HepG2 (cell line): ENCODE data around the gene REM2. TPM values are rescaled to one million over a fixed set of nuclear protein-coding genes. Genes with fewer than 3 reads are reported as not detected.
A peak's percentile ranks its signal among the peaks of the same experiment; 100 is the strongest.

Experiments used
- BHLHE40 ChIP-seq: IDR thresholded peaks from 2 replicates; pipeline ENCODE4 v1.6.1; 2011; ENCODE audit warnings: low read length, improper control_type of control experiment
- CC2D1A ChIP-seq: sonication (generic); formaldehyde crosslinking; IDR thresholded peaks from 2 replicates; pipeline ENCODE4 v1.8.1; 2023; ENCODE audit warnings: mild to moderate bottlenecking, missing genetic modification reagents
- CHCHD3 ChIP-seq: sonication (generic); formaldehyde crosslinking; IDR thresholded peaks from 2 replicates; pipeline ENCODE4 v1.8.0; 2022; ENCODE audit warnings: mild to moderate bottlenecking, missing genetic modification reagents, moderate library complexity
- EZH2 ChIP-seq: conservative IDR thresholded peaks from 2 replicates; pipeline ENCODE4 v1.6.1; 2012; ENCODE audit warnings: mild to moderate bottlenecking, low read depth, low read length, moderate library complexity
- FOXK1 ChIP-seq: sonication (generic); formaldehyde crosslinking; IDR thresholded peaks from 2 replicates; pipeline ENCODE4 v1.4.0; 2020; ENCODE audit warnings: low read depth, missing genetic modification reagents, borderline replicate concordance
- HMG20A ChIP-seq: IDR thresholded peaks from 2 replicates; pipeline ENCODE4 v1.6.1; 2016; ENCODE audit warnings: borderline replicate concordance
- MEIS1 ChIP-seq: sonication (generic); formaldehyde crosslinking; IDR thresholded peaks from 2 replicates; pipeline ENCODE4 v1.9.0; 2021; ENCODE audit warnings: mild to moderate bottlenecking, missing genetic modification reagents, moderate library complexity, borderline replicate concordance
- MIER2 ChIP-seq: IDR thresholded peaks from 2 replicates; pipeline ENCODE4 v1.6.1; 2016; ENCODE audit warnings: missing biosample characterization, missing genetic modification reagents
- MTA1 ChIP-seq: sonication (generic); formaldehyde crosslinking; IDR thresholded peaks from 2 replicates; pipeline ENCODE4 v1.4.0; 2020; ENCODE audit warnings: missing genetic modification reagents, mild to moderate bottlenecking, borderline replicate concordance
- PAF1 ChIP-seq: IDR thresholded peaks from 2 replicates; pipeline ENCODE4 v1.6.1; 2016; ENCODE audit warnings: missing genetic modification reagents, missing compliant biosample characterization
- PHB2 ChIP-seq: fragments of 450-650 bp; IDR thresholded peaks from 2 replicates; pipeline ENCODE4 v1.6.1; 2018; ENCODE audit not compliant: partially characterized antibody
- REPIN1 ChIP-seq: sonication (generic); formaldehyde crosslinking; IDR thresholded peaks from 2 replicates; pipeline ENCODE4 v1.8.0; 2022; ENCODE audit warnings: missing genetic modification reagents, low read depth, mild to moderate bottlenecking, borderline replicate concordance
- U2AF2 ChIP-seq: fragments of 200-400 bp; formaldehyde crosslinking; IDR thresholded peaks from 2 replicates; pipeline ENCODE4 v1.6.1; 2017; ENCODE audit warnings: low read depth, mild to moderate bottlenecking, low read length
- ZNF10 ChIP-seq: sonication (generic); formaldehyde crosslinking; IDR thresholded peaks from 2 replicates; pipeline ENCODE4 v1.4.0; 2020; ENCODE audit warnings: mild to moderate bottlenecking, low read depth, missing genetic modification reagents, borderline replicate concordance
- ZNF282 ChIP-seq: fragments of 450-650 bp; IDR thresholded peaks from 2 replicates; pipeline ENCODE4 v1.6.1; 2018; ENCODE audit not compliant: partially characterized antibody
- ZNF431 ChIP-seq: sonication (generic); formaldehyde crosslinking; IDR thresholded peaks from 2 replicates; pipeline ENCODE4 v1.9.0; 2022; ENCODE audit warnings: missing genetic modification reagents, low read depth, mild to moderate bottlenecking, borderline replicate concordance
- ZNF567 ChIP-seq: sonication (generic); formaldehyde crosslinking; IDR thresholded peaks from 2 replicates; pipeline ENCODE4 v1.8.1; 2023; ENCODE audit warnings: mild to moderate bottlenecking, missing genetic modification reagents, borderline replicate concordance
- ZNF670 ChIP-seq: sonication (generic); formaldehyde crosslinking; IDR thresholded peaks from 2 replicates; pipeline ENCODE4 v1.8.0; 2022; ENCODE audit warnings: mild to moderate bottlenecking, missing genetic modification reagents, borderline replicate concordance
- ZNF841 ChIP-seq: sonication (generic); formaldehyde crosslinking; IDR thresholded peaks from 2 replicates; pipeline ENCODE4 v1.8.1; 2023; ENCODE audit warnings: missing genetic modification reagents, borderline replicate concordance
- ZSCAN25 ChIP-seq: sonication (generic); formaldehyde crosslinking; IDR thresholded peaks from 2 replicates; pipeline ENCODE4 v1.8.0; 2022; ENCODE audit warnings: mild to moderate bottlenecking, missing genetic modification reagents
- polyA plus RNA-seq, 8 experiments: library from polyadenylated mRNA; depleted of rRNA in 3 of 8; stranded (reverse) in 7 of 8; unstranded in 1 of 8; fragments of >200 nt; fragmentation: Illumina TruSeq in 4 of 8; extraction: Trizol in 4 of 8; gene quantifications; 2 replicates each; pipeline versions ENCODE4 v1.2.1 to v1.2.3, GENCODE V29; 2011 to 2016; ENCODE audit warnings: low read depth in 4 of 8, missing spikeins in 1 of 8, mixed read lengths in 1 of 8; ENCODE audit not compliant: insufficient read depth in 1 of 8
- total RNA-seq, 5 experiments: library from RNA; depleted of rRNA; stranded (reverse); fragments of >200 nt; fragmentation: Illumina TruSeq; extraction: Trizol; gene quantifications; 2 replicates each; pipeline ENCODE4 v1.2.3, GENCODE V29; 2016; ENCODE audit warnings: low read depth in 1 of 5
- TF ChIP-seq, protein P1 (sequence below): sonication (generic); formaldehyde crosslinking; IDR thresholded peaks from 2 replicates; pipeline ENCODE4 v1.4.0; 2020; ENCODE audit warnings: missing genetic modification reagents, borderline replicate concordance
- TF ChIP-seq, protein P2 (sequence below): sonication (generic); formaldehyde crosslinking; IDR thresholded peaks from 2 replicates; pipeline ENCODE4 v1.8.1; 2023; ENCODE audit warnings: missing genetic modification reagents, mild to moderate bottlenecking, borderline replicate concordance
- TF ChIP-seq, protein P3 (sequence below): IDR thresholded peaks from 2 replicates; pipeline ENCODE4 v1.6.1; 2016; ENCODE audit warnings: mild to moderate bottlenecking, missing biosample characterization, missing genetic modification reagents
- TF ChIP-seq, protein P4 (sequence below): sonication (generic); formaldehyde crosslinking; IDR thresholded peaks from 2 replicates; pipeline ENCODE4 v1.5.0; 2020; ENCODE audit warnings: missing genetic modification reagents

REM2 gene
- total and polyA plus RNA-seq, 2 of the 13 experiments (the other 11 are each of a cell fraction or from before 2014, with no cell fraction given): 0.20 TPM; not detected in 1

DNA sequence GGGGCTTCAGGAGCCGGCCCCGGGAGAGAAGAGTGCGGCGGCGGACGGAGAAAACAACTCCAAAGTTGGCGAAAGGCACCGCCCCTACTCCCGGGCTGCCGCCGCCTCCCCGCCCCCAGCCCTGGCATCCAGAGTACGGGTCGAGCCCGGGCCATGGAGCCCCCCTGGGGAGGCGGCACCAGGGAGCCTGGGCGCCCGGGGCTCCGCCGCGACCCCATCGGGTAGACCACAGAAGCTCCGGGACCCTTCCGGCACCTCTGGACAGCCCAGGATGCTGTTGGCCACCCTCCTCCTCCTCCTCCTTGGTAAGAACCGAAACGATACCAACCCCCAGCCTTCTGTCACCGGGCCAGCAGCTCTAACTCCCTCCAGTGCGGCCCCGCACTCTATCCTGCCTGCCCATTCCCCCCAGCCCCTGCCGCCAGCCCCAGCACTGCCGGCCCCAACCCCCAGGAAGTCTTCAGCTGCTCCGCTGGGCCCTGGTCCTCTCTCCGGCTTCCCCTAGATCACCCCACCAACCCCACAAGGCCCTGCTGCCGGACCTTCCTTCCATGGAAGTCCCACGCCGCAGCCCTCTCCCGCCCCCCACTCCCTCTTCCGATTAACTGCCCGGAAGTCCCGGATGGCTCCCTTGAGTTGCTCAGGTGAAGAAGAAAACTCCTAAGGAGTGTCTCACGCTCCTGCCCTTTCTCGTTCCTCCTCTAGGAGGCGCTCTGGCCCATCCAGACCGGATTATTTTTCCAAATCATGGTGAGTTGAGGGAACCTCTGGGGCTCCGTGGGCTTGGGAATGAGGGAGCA lies 10.8 kb upstream of the REM2 start (continued):
- TF ChIP-seq, protein P1, sequence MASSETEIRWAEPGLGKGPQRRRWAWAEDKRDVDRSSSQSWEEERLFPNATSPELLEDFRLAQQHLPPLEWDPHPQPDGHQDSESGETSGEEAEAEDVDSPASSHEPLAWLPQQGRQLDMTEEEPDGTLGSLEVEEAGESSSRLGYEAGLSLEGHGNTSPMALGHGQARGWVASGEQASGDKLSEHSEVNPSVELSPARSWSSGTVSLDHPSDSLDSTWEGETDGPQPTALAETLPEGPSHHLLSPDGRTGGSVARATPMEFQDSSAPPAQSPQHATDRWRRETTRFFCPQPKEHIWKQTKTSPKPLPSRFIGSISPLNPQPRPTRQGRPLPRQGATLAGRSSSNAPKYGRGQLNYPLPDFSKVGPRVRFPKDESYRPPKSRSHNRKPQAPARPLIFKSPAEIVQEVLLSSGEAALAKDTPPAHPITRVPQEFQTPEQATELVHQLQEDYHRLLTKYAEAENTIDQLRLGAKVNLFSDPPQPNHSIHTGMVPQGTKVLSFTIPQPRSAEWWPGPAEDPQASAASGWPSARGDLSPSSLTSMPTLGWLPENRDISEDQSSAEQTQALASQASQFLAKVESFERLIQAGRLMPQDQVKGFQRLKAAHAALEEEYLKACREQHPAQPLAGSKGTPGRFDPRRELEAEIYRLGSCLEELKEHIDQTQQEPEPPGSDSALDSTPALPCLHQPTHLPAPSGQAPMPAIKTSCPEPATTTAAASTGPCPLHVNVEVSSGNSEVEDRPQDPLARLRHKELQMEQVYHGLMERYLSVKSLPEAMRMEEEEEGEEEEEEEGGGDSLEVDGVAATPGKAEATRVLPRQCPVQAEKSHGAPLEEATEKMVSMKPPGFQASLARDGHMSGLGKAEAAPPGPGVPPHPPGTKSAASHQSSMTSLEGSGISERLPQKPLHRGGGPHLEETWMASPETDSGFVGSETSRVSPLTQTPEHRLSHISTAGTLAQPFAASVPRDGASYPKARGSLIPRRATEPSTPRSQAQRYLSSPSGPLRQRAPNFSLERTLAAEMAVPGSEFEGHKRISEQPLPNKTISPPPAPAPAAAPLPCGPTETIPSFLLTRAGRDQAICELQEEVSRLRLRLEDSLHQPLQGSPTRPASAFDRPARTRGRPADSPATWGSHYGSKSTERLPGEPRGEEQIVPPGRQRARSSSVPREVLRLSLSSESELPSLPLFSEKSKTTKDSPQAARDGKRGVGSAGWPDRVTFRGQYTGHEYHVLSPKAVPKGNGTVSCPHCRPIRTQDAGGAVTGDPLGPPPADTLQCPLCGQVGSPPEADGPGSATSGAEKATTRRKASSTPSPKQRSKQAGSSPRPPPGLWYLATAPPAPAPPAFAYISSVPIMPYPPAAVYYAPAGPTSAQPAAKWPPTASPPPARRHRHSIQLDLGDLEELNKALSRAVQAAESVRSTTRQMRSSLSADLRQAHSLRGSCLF: no peak
- TF ChIP-seq PHB2 (no peak), EZH2 (no peak), ZNF841 (no peak), ZNF567 (CRISPR knock-in tag) (no peak), FOXK1 (CRISPR knock-in tag) (peak; percentile 43; the same call in 1 of the 2 replicates), MIER2 (CRISPR knock-in tag) (peak; percentile 21; the same call in 1 of the 2 replicates), PAF1 (CRISPR knock-in tag) (no peak), ZNF670 (no peak), BHLHE40 (no peak), ZSCAN25 (CRISPR knock-in tag) (no peak), ZNF431 (CRISPR knock-in tag) (no peak), HMG20A (CRISPR knock-in tag) (no peak), ZNF282 (no peak), ZNF10 (CRISPR knock-in tag) (no peak), MTA1 (CRISPR knock-in tag) (peak; percentile 43; the same call in 1 of the 2 replicates), CC2D1A (CRISPR knock-in tag) (no peak), REPIN1 (CRISPR knock-in tag) (no peak), U2AF2 (no peak), MEIS1 (CRISPR knock-in tag) (no peak), CHCHD3 (peak; percentile 59; the same call in 1 of the 2 replicates)
- TF ChIP-seq, protein P2, sequence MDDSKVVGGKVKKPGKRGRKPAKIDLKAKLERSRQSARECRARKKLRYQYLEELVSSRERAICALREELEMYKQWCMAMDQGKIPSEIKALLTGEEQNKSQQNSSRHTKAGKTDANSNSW (CRISPR knock-in tag): no peak; the same call in 1 of the 2 replicates
- TF ChIP-seq, protein P3, sequence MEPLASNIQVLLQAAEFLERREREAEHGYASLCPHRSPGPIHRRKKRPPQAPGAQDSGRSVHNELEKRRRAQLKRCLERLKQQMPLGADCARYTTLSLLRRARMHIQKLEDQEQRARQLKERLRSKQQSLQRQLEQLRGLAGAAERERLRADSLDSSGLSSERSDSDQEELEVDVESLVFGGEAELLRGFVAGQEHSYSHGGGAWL (CRISPR knock-in tag): no peak
- TF ChIP-seq, protein P4, sequence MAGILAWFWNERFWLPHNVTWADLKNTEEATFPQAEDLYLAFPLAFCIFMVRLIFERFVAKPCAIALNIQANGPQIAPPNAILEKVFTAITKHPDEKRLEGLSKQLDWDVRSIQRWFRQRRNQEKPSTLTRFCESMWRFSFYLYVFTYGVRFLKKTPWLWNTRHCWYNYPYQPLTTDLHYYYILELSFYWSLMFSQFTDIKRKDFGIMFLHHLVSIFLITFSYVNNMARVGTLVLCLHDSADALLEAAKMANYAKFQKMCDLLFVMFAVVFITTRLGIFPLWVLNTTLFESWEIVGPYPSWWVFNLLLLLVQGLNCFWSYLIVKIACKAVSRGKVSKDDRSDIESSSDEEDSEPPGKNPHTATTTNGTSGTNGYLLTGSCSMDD (CRISPR knock-in tag): no peak
